Testis (tissue), 2 donors: ENCODE results near the gene CCNK.

Experiments
- POLR2A ChIP-seq: fragments of 450-650 bp; IDR thresholded peaks from one replicate; pipeline ENCODE4 v1.6.1; 2017; ENCODE audit warnings: antibody characterized with exemption, mild to moderate bottlenecking, moderate library complexity
- TF ChIP-seq, protein P1 (sequence below), 3 experiments: fragments of 450-650 bp in 2 of 3; fragments of 200-600 bp in 1 of 3; sonication (generic) in 1 of 3; IDR thresholded peaks; one replicate each; pipeline ENCODE4 v1.5.1; 2016 to 2019; ENCODE audit warnings: antibody characterized with exemption in 3 of 3, mild to moderate bottlenecking in 2 of 3, moderate library complexity in 1 of 3

DNA sequence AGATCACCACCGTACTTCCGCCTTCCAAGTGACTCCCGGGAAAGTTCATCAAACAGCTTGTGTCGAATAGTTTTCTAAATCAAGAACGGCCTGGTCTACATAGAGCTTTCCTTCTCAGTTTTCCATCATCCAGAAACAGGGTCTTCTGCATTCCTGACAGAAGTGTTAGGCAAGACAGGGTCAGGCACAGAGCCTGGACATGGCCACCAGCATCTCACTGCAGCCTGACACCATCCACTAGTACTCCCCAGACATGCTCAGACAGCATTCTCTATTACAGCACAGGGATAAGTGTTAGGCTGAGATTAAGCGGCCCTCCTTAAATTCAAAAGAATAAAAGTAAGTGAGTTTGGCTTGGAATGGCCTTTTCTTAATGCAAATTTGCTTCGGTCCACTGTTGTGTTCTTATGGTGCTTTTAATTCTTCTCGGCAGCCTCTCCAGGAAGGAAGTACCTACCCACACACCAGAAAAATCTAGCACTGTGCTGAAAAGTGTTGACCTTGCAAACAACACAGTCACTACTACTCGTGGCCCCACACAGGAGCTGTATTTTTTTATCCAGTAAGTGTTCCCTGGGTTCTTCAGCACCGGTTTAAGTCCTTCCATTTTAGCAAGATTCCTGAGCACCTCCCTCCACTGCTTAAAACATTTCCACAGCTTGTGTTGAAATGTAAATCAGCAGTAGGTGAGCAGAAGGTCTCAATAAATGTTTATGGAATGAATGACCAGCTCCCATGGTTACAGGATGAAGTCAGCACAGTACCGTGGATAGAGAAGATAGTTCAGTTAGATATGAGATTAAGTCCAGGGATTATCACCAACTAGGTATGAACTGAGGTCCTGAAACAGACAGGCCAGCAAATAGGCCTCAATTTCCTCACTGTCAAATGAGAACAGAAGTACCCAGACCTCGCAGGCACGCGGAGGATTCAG lies 44.7 kb upstream of the CCNK start:
- TF ChIP-seq, protein P1, sequence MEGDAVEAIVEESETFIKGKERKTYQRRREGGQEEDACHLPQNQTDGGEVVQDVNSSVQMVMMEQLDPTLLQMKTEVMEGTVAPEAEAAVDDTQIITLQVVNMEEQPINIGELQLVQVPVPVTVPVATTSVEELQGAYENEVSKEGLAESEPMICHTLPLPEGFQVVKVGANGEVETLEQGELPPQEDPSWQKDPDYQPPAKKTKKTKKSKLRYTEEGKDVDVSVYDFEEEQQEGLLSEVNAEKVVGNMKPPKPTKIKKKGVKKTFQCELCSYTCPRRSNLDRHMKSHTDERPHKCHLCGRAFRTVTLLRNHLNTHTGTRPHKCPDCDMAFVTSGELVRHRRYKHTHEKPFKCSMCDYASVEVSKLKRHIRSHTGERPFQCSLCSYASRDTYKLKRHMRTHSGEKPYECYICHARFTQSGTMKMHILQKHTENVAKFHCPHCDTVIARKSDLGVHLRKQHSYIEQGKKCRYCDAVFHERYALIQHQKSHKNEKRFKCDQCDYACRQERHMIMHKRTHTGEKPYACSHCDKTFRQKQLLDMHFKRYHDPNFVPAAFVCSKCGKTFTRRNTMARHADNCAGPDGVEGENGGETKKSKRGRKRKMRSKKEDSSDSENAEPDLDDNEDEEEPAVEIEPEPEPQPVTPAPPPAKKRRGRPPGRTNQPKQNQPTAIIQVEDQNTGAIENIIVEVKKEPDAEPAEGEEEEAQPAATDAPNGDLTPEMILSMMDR (IDR thresholded peaks at IDR 0.05) = no peak
- no peak for TF ChIP-seq POLR2A
